MM.1S (cell line): ENCODE results near the gene RND3.

Experiments
- DNase-seq: peaks from one replicate; pipeline ENCODE4 v3.0.0-alpha.2; 2015
- H2AFZ ChIP-seq: fragments of 300-600 bp; sonication (generic); 2 replicates; pipeline ENCODE4 v1.6.0; 2016; ENCODE audit warnings: antibody characterized with exemption, low read length
- H3F3A ChIP-seq: fragments of 300-600 bp; sonication (generic); 2 replicates; pipeline ENCODE4 v1.6.1; 2016; ENCODE audit warnings: mild to moderate bottlenecking, antibody characterized with exemption, low read length, moderate library complexity, mixed read lengths; ENCODE audit not compliant: insufficient read depth
- H3K27ac ChIP-seq: fragments of 300-600 bp; sonication (generic); 2 replicates; pipeline ENCODE4 v1.5.1; 2016; ENCODE audit warnings: mild to moderate bottlenecking, low read length
- H3K27me3 ChIP-seq: fragments of 300-600 bp; sonication (generic); replicated peaks from 2 replicates; pipeline ENCODE4 v1.6.0; 2016; ENCODE audit warnings: low read length; ENCODE audit not compliant: insufficient read depth
- H3K36me3 ChIP-seq: fragments of 300-600 bp; sonication (generic); replicated peaks from 2 replicates; pipeline ENCODE4 v1.6.1; 2016; ENCODE audit warnings: mild to moderate bottlenecking, low read length, mixed read lengths; ENCODE audit not compliant: insufficient read depth
- H3K4me1 ChIP-seq: fragments of 300-600 bp; sonication (generic); 2 replicates; pipeline ENCODE4 v1.6.1; 2016; ENCODE audit warnings: low read length, mixed read lengths
- H3K4me2 ChIP-seq: fragments of 300-600 bp; sonication (generic); 2 replicates; pipeline ENCODE4 v1.6.0; 2016; ENCODE audit warnings: low read depth, low read length
- H3K4me3 ChIP-seq: fragments of 300-600 bp; sonication (generic); 2 replicates; pipeline ENCODE4 v1.5.1; 2016; ENCODE audit warnings: low read length, mixed read lengths
- H3K79me2 ChIP-seq: fragments of 300-600 bp; sonication (generic); 2 replicates; pipeline ENCODE4 v1.6.1; 2016; ENCODE audit warnings: mixed run types, low read length, mixed read lengths
- H3K9ac ChIP-seq: fragments of 300-600 bp; sonication (generic); 2 replicates; pipeline ENCODE4 v1.6.1; 2016; ENCODE audit warnings: low read length, mixed read lengths
- H3K9me2 ChIP-seq: fragments of 300-600 bp; sonication (generic); replicated peaks from 2 replicates; pipeline ENCODE4 v1.6.1; 2016; ENCODE audit warnings: mild to moderate bottlenecking, low read length, mixed read lengths; ENCODE audit not compliant: insufficient read depth
- H3K9me3 ChIP-seq: fragments of 300-600 bp; sonication (generic); replicated peaks from 2 replicates; pipeline ENCODE4 v1.6.1; 2016; ENCODE audit warnings: mild to moderate bottlenecking, low read length, mixed read lengths; ENCODE audit not compliant: insufficient read depth
- H4K20me1 ChIP-seq: fragments of 300-600 bp; sonication (generic); 2 replicates; pipeline ENCODE4 v1.6.1; 2016; ENCODE audit warnings: mild to moderate bottlenecking, low read length, moderate library complexity, mixed read lengths; ENCODE audit not compliant: insufficient read depth
- EZH2 ChIP-seq: fragments of 300-600 bp; sonication (generic); optimal IDR thresholded peaks from 2 replicates; pipeline ENCODE3; 2017; ENCODE audit warnings: low read depth, mild to moderate bottlenecking, antibody characterized with exemption, low read length, mixed read lengths
- EZH2phosphoT487 ChIP-seq: fragments of 300-600 bp; sonication (generic); IDR thresholded peaks from 2 replicates; pipeline ENCODE4 v1.6.1; 2018; ENCODE audit warnings: antibody characterized with exemption, low read length
- TF ChIP-seq, protein P1 (sequence below): fragments of 300-600 bp; sonication (generic); IDR thresholded peaks from 2 replicates; pipeline ENCODE4 v1.5.1; 2016; ENCODE audit warnings: antibody characterized with exemption, low read length, mixed read lengths

RND3 gene

DNA sequence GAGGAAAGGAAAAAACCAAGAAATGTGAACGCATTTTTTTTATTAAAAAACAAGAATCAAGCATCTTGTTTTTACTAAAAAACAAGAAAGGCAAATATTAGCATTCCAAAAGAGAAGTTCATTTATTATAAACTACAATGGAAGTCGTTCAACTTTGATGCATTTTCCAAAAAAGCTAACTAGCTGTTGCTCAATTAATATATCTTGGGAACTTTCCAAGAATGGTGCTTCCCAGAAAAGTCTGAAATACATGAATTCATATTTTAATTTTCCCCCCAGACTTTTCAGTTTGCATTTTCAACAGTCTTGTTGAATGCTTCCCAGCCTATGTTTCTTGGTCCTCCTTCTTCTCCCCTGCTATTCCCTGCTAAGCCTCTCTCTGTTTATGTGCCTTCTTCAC, 7.5 kb upstream of the RND3 start:
- Histone ChIP-seq H3K79me2 (no peaks in the 10 kb centered on the region), H3K27ac (no peak overlapping the region), H3K4me1 (no peaks in the 10 kb centered on the region), H3K9ac (no peak overlapping the region), H3K36me3 (no peaks in the 10 kb centered on the region), H2AFZ (no peak overlapping the region), H3K4me2 (no peak overlapping the region), H3K4me3 (no peak overlapping the region), H3K9me2 (no peaks in the 10 kb centered on the region), H3K9me3 (no peaks in the 10 kb centered on the region), H4K20me1 (no peaks in the 10 kb centered on the region), H3F3A (no peaks in the 10 kb centered on the region), H3K27me3 (no peaks in the 10 kb centered on the region)
- no peak for TF ChIP-seq EZH2phosphoT487
- TF ChIP-seq, protein P1, sequence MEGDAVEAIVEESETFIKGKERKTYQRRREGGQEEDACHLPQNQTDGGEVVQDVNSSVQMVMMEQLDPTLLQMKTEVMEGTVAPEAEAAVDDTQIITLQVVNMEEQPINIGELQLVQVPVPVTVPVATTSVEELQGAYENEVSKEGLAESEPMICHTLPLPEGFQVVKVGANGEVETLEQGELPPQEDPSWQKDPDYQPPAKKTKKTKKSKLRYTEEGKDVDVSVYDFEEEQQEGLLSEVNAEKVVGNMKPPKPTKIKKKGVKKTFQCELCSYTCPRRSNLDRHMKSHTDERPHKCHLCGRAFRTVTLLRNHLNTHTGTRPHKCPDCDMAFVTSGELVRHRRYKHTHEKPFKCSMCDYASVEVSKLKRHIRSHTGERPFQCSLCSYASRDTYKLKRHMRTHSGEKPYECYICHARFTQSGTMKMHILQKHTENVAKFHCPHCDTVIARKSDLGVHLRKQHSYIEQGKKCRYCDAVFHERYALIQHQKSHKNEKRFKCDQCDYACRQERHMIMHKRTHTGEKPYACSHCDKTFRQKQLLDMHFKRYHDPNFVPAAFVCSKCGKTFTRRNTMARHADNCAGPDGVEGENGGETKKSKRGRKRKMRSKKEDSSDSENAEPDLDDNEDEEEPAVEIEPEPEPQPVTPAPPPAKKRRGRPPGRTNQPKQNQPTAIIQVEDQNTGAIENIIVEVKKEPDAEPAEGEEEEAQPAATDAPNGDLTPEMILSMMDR: no peak
- TF ChIP-seq EZH2: no peak
- DNase-seq: no peak

DNA sequence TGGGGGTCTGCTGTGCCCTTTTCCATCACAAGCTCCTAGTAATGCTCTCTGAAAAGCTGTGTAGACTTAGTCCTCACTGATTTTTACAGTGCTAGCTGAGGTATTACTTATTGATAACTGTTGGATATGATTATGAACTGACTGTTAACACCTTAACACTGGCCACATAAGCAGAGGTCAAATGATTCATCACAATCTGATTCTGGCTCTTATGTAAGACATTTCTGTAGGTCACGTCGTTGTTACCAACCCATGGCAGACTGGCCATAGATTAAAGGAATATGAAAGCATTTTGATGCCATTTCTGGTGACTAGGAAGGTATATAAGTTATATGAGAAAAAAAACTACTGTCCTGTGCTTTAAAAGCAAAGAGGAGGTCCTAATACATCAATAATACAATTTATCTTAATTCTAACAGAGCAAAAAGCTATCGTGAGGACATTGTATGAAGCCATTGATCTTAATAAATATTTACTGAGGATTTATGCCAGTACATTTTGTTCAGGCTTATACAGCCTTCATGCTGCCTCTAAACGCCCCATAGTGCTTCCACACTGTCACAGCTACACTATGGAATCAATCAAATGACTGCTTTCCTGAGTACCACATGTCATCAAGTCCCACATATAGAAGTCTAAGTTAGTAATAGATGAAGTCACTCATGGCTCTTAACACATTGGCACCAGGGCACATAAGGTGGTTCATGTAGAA, 6.9 kb upstream of the RND3 start:
- Histone ChIP-seq H2AFZ (no peak overlapping the region), H3K9ac (no peak overlapping the region), H3K79me2 (no peaks in the 10 kb centered on the region), H4K20me1 (no peaks in the 10 kb centered on the region), H3K4me1 (no peaks in the 10 kb centered on the region), H3F3A (no peaks in the 10 kb centered on the region), H3K27ac (no peak overlapping the region), H3K9me2 (no peaks in the 10 kb centered on the region), H3K4me3 (no peak overlapping the region), H3K4me2 (no peak overlapping the region), H3K9me3 (no peaks in the 10 kb centered on the region), H3K36me3 (no peaks in the 10 kb centered on the region), H3K27me3 (no peaks in the 10 kb centered on the region)
- TF ChIP-seq, protein P1: no peak
- TF ChIP-seq EZH2 (no peak), EZH2phosphoT487 (no peak)
- DNase-seq: no peak

DNA sequence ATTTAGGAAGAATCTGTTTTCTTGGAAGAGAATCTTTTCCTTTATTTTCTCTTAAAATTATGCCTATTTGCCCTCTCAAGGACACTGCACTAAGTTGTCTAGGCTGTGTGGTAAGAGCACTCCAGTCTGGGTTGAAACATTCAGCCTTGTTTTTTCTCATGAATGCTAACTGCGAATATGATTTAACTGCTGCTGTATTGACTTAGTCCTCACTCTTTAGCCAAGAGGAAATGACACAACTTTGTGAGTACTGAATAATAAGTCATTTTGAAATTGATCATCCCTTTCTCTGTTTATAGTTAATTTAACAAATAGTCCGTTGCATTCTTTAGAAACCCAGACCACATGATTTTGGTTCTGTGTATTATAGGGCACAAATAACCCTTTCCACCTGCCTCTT, 4.5 kb upstream of the RND3 start:
- Histone ChIP-seq H3K27ac (no peak overlapping the region), H4K20me1 (no peaks in the 10 kb centered on the region), H3F3A (peaks cover 6% of the 10 kb centered on the region), H3K27me3 (no peaks in the 10 kb centered on the region), H3K4me1 (peaks cover 8% of the 10 kb centered on the region; the same call in 1 of the 2 replicates), H3K4me2 (no peak overlapping the region), H3K79me2 (no peaks in the 10 kb centered on the region), H2AFZ (no peak overlapping the region), H3K36me3 (no peaks in the 10 kb centered on the region), H3K9me3 (no peaks in the 10 kb centered on the region), H3K9me2 (no peaks in the 10 kb centered on the region), H3K4me3 (no peak overlapping the region), H3K9ac (no peak overlapping the region)
- TF ChIP-seq EZH2phosphoT487 (no peak), EZH2 (no peak)
- TF ChIP-seq, protein P1: no peak
- DNase-seq: no peak
